RCC 7860 (cell line): Measurements from ENCODE around the gene HOMER2.
A peak's percentile ranks its signal among the peaks of the same experiment; 100 is the strongest.
"Not testable (repeated sequence)": the region's sequence is repeated elsewhere in the genome, so short reads cannot be mapped to it uniquely, and the experiment has no call there.

ENCODE experiments used
- DNase-seq: peaks from one replicate; pipeline ENCODE4 v3.0.0-alpha.2; 2015; ENCODE audit warnings: low spot score
- FAIRE-seq: peaks from 2 replicates; lab custom pipeline; 2012; peaks lifted over from hg19 to GRCh38; lab: Jason Lieb, UNC

Gene HOMER2

DNA sequence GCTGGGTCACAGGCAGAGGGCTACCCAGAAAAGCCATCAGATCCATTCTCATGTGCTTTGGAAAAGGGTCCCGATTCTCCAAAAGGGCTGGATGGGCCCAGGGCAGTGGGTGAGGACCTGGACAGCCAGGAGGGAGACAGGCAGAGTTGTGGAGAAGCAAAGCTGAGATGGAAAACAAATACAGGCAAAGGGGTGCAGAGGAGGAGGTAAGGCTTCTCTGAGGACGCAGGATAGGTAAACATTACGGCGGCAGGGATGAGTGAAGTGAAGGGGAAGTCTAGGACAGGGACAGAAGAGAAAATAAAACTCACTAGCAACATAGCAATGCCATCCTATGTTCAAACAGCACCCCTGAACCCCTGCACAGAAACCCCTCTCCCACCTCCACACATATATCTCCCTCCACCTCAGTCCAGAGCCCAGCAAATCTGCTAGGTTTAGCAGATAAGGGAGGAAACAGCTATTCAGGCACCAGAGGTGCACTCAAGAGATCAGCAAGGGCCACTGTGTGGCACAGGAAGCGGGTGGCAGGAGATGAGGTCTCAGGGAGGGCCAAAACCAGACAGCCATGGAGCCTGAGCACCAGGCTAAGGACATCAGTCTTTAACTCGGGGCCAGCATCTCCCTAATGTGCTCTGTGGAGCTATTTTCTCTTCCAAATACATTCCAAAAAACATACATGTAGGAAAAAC is 51.3 kb downstream of the HOMER2 start:
- DNase-seq (no peak), FAIRE-seq (no peak)

- no peak for DNase-seq
- no peak for FAIRE-seq
Measured at GRCh38 chr15:82900511-82901060, 51.9 kb downstream of the HOMER2 start.

DNA sequence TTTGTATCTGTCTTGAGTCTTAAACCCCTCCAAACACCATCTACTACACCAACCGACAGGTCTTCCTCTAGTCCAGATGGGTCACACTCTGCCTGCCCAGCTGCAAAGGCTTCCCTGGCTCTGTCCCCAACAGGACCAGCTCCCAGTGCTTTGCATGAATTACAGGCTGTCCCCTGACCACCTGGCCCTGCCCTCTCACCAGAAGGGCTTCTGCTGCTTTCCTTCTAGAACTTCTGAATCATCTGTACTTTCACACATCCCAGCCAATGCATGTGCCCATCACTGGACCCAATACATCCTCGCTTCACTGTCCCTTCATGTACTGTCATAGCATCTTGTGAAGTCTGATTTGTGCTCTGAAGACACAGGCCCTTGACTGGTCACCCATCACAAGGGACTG is 53.6 kb downstream of the HOMER2 start:
- DNase-seq (no peak), FAIRE-seq (no peak)

- DNase-seq (no peak), FAIRE-seq (no peak)
Measured at GRCh38 chr15:82895983-82896382, 56.5 kb downstream of the HOMER2 start.

- FAIRE-seq = no peak
- DNase-seq = no peak
Measured at GRCh38 chr15:82894971-82895520, 57.5 kb downstream of the HOMER2 start.

GRCh38 chr15:82893473-82893872 is 59.0 kb downstream of the HOMER2 start:
- FAIRE-seq, DNase-seq: not testable (repeated sequence)

- DNase-seq (no peak), FAIRE-seq (no peak)
Measured at GRCh38 chr15:82892573-82892972, 59.9 kb downstream of the HOMER2 start.

DNA sequence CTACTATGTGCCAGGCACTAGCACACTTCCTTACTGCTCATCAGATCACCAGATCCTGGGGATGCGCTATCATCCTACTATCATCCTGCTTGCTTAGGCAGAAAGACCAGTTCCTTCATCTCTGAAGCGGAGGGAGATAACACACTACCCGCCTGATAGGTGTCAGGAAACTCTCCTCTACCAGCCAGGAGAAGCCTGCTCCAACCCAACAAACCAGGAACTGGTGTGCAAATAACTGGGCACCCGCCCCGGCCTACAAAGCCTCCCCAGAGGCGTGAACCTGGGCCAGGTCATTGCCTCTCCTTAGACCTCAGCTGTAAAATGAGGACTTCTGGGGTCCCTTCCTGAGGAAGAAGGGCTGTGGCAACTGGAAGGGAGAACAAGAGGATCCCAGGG is 61.5 kb downstream of the HOMER2 start:
- FAIRE-seq = no peak
- no peak for DNase-seq

- FAIRE-seq (no peak), DNase-seq (no peak)
Measured at GRCh38 chr15:82890338-82890994, 62.1 kb downstream of the HOMER2 start.

- no peak for FAIRE-seq
- no peak for DNase-seq
Measured at GRCh38 chr15:82882273-82882928, 70.1 kb downstream of the HOMER2 start.

GRCh38 chr15:82881747-82882146 is 70.8 kb downstream of the HOMER2 start:
- DNase-seq (no peak), FAIRE-seq (no peak)

DNA sequence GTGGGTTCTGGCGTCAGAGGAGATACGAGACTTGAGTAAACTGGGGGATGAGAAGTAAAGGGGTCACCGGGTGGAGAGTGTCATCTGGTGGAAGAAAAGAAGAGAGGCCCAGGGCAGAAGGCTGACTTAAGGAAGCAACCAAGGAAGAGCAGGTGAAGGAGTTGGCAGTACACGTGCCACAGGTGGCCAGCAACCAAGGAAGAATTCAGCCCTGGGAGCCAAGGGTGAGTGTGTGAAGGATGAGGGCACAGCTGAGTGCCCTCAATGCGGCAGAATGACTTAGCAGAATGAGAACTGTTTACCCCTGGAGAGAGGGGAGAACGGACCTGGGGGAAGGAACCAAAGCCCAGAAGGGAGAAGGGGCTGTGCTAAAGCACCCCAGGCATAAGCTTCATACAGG is 71.8 kb downstream of the HOMER2 start:
- DNase-seq = no peak
- FAIRE-seq = no peak

- FAIRE-seq (no peak), DNase-seq (no peak)
Measured at GRCh38 chr15:82878325-82878724, 74.2 kb downstream of the HOMER2 start.

DNA sequence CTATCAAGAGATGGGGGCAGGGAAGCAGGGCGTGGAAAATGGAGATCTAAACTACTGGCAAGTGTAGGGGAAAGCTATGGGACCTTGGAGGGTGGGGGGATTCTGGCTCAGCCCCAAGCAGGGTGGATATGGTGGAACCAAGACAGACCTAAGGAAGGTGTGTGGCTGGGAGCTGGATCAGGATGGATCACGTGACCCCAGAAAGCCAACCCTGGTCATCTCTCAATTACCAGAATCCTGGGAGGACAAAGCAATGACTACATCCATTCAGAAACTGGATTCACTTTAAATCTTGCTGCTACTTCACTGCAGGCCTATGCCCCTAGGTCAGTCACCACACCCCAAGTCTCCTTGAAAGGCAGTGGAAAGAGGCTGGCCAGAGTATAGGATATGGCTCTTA is 74.7 kb downstream of the HOMER2 start:
- FAIRE-seq (no peak), DNase-seq (no peak)

DNA sequence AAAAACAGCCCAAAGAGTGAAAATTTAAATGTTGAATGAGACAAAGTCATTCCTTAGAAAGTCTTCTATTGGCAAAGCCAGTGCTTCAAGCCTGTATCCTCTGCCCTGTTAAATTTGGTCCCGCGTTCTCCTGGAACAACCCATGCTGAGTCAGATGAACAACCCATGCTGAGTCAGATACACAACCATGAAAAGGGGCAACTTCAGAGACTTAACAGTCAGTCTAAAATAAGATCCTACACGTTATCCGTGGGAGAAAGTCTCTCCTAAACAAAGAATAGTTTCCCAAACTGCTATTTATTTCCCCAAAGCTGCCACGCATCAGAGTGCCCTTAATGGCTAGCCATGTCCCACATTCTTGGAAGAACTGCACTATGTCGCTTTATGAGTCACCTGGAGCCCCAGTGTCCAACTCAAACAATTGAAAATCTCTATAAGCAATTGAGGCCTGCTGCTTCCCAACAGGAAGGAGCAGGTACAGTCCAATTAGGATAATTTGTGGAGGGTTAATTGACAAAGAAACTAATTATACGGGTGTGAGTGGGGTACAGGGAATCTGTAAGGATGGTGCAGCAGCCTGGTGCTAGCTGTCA is 77.0 kb downstream of the HOMER2 start:
- DNase-seq (peak; percentile 62), FAIRE-seq (peak; percentile 72)

DNA sequence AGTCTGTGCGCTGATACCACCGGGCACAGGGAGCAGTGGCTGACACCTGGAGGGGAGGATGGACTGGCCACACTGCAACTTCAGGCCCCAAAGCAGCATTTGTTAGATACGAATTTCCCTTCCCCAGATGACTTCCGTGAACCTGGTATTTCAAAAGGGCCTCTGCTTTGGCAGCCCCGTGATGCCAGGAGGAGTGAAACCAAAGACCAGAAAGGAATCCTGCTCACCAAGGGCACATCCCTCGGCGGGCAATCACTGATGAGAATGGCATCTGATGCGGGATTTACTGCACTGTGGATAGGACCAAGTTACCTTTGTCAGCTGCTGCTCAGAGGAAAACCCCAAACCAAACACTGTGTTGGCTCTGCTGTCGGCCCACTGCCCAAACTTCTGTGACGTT is 77.6 kb downstream of the HOMER2 start:
- no peak for DNase-seq
- FAIRE-seq = no peak

DNA sequence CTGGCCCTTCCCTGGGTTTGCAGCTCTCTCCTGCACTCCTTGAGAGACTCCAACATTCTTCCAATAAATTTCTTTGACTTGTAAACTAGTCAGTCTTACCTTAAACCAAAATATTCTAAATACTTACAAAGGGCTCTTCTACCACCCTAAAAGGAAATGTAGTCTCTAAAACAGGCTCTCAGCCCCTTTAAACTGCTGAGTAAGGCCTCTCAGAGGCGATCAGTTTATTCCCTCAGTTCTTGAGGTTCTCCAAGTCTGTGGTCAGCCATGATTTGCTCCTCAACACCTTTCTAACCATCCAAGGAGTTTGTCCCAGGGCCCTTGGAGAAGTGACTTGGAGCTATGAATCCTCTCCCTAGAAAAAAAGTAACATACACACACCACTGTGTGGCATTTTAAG is 78.3 kb downstream of the HOMER2 start:
- FAIRE-seq = no peak
- no peak for DNase-seq

- DNase-seq (no peak), FAIRE-seq (no peak)
Measured at GRCh38 chr15:82873000-82873680, 79.4 kb downstream of the HOMER2 start.

- FAIRE-seq = no peak
- no peak for DNase-seq
Measured at GRCh38 chr15:82871832-82872484, 80.6 kb downstream of the HOMER2 start.

DNA sequence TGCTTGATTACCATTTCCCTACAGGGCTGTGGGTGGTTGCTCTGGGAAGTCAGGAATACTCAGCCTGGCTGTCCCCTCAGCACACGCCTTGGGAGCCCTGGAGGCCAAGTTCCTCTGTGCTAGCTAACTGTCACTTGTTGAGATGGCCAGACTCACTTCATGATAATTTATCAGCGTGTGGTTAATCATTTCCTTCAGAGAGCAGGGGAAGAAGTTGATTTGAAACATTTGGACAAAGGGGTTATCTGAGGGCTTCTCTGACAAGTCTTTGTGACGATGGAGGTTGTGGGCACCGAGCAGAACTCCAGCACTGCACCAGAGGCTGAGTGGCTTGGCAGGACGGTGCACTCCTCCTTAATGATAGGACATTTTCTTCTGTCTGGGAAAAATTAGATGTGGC is 81.2 kb downstream of the HOMER2 start:
- DNase-seq (no peak), FAIRE-seq (no peak)
